MM.1S (cell line): ENCODE data around the gene EPB41L4B.

Source experiments
- CTCF ChIP-seq: fragments of 300-600 bp; sonication (generic); IDR thresholded peaks from 2 replicates; pipeline ENCODE4 v1.5.1; 2016; ENCODE audit warnings: antibody characterized with exemption, low read length, mixed read lengths
- EZH2 ChIP-seq: fragments of 300-600 bp; sonication (generic); optimal IDR thresholded peaks from 2 replicates; pipeline ENCODE3; 2017; ENCODE audit warnings: low read depth, mild to moderate bottlenecking, antibody characterized with exemption, low read length, mixed read lengths

GRCh38 chr9:109182550-109182939 is 138.3 kb downstream of the EPB41L4B start:
- TF ChIP-seq CTCF: no peak
- no peak for TF ChIP-seq EZH2
